ENCODE data around the gene GARIN5A. TPM values are rescaled to one million over a fixed set of nuclear protein-coding genes. Genes with fewer than 3 reads are reported as not detected.
"Not testable (repeated sequence)": the region's sequence is repeated elsewhere in the genome, so short reads cannot be mapped to it uniquely, and the experiment has no call there.

Gene GARIN5A
- polyA plus RNA-seq, 1 of the 3 experiments (the other 2 are of a cell fraction): 1.3 TPM

GRCh38 chr19:50447053-50447452, 29.6 kb downstream of the GARIN5A start (continued):
- TF ChIP-seq SMC3 (IDR thresholded peaks at IDR 0.05; ENCODE audit: low read depth, low read length) (no peak), MXI1 (IDR thresholded peaks at IDR 0.05; ENCODE audit: low read depth, low read length) (no peak), PBX3 (IDR thresholded peaks at IDR 0.05) (no peak), TEAD4 (IDR thresholded peaks at IDR 0.05; ENCODE audit: borderline replicate concordance, insufficient read depth) (no peak), MEF2A (IDR thresholded peaks at IDR 0.05; ENCODE audit: borderline replicate concordance, low read depth) (no peak), JUND (IDR thresholded peaks at IDR 0.05) (no peak), RAD21 (IDR thresholded peaks at IDR 0.05; ENCODE audit: low read length) (no peak), TAF1 (IDR thresholded peaks at IDR 0.05; ENCODE audit: borderline replicate concordance, low read depth, low read length) (no peak)
- TF ChIP-seq, protein P1, sequence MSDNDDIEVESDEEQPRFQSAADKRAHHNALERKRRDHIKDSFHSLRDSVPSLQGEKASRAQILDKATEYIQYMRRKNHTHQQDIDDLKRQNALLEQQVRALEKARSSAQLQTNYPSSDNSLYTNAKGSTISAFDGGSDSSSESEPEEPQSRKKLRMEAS (IDR thresholded peaks at IDR 0.05; ENCODE audit: low read depth): no peak
- TF ChIP-seq, protein P2, sequence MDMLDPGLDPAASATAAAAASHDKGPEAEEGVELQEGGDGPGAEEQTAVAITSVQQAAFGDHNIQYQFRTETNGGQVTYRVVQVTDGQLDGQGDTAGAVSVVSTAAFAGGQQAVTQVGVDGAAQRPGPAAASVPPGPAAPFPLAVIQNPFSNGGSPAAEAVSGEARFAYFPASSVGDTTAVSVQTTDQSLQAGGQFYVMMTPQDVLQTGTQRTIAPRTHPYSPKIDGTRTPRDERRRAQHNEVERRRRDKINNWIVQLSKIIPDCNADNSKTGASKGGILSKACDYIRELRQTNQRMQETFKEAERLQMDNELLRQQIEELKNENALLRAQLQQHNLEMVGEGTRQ (IDR thresholded peaks at IDR 0.05; ENCODE audit: borderline replicate concordance, low read depth, low read length): no peak

DNA sequence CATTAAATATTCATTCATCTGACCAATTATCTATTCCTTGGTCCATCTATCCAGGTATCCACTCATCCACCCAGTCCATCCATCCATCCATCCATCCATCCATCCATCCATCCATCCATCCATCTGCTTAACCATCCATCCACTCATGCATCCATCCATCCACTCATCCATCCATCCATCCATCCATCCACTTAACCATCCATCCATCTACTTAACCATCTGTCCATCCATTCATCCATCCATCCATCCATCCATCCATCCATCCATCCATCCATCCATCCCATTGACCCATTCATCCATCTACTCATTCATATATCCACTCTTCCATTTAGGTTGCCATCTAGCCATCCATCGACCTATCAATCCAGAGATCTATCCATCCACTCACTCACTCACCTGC, 32.6 kb downstream of the GARIN5A start:
- ChIA-PET POLR2A (interaction anchor here (1.5 kb wide), 1 partner anchor 16 kb away, joined by 3 read pairs; no protein-coding TSS in a partner anchor), CTCF (interaction anchor here (1.1 kb wide), 1 partner anchor 16 kb away, joined by 4 read pairs; no protein-coding TSS in a partner anchor)

DNA sequence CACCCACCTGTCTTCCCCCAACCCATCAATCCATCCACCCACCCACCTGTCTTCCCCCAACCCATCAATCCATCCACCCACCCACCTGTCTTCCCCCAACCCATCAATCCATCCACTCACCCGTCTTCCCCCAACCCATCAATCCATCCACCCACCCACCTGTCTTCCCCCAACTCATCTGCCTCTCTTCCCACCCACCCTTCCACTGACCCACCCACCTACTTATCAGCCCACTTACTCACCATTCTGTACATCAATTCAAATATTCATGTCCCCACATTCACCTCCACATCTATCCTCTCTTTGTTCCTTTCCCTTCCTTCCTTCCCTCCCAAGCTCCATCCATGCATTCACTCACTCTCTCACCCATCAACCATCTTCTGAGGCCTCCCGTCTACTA, 37.5 kb downstream of the GARIN5A start:
- POLR2A ChIA-PET; DNase-seq; H3K9me2 ChIP-seq; H3F3A ChIP-seq (replicated peaks; ENCODE audit: insufficient read depth); H4K20me1 ChIP-seq (ENCODE audit: insufficient read depth); H3K9me3 ChIP-seq; H3K4me2 ChIP-seq; H3K9ac ChIP-seq; H3K4me3 ChIP-seq (ENCODE audit: low read depth in 2 of 2, low read length in 1 of 2); H3K27ac ChIP-seq (ENCODE audit: low read depth in 2 of 2, low read length in 1 of 2); H3K79me2 ChIP-seq (ENCODE audit: insufficient read depth); H3K4me1 ChIP-seq (ENCODE audit: control insufficient read depth in 1 of 2, insufficient read depth in 2 of 2, low read depth in 1 of 2, low read length in 1 of 2); H2AFZ ChIP-seq (ENCODE audit: low read depth); H3K36me3 ChIP-seq (replicated peaks in 1 of 2; ENCODE audit: control insufficient read depth in 1 of 2, insufficient read depth in 2 of 2, low read length in 1 of 2): not testable (repeated sequence)
- WGBS (ENCODE audit: low lambda C conversion rate): 14% methylated on average over 2 of the region's 2 CpGs
- peaks cover 24% of the 10 kb centered on the region for H3K27me3 ChIP-seq (ENCODE audit: insufficient read depth)
- CTCF ChIA-PET: interaction anchor here (1.1 kb wide), 1 partner anchor 169 kb away, joined by 3 read pairs; no protein-coding TSS in a partner anchor

More for the DNA sequence above, 32.6 kb downstream of the GARIN5A start:
- no peaks in the 10 kb centered on the region for H3K4me1 ChIP-seq (ENCODE audit: control insufficient read depth in 1 of 2, insufficient read depth in 2 of 2, low read depth in 1 of 2, low read length in 1 of 2)
- no peaks in the 10 kb centered on the region for H3K9me2 ChIP-seq
- no peak overlapping the region for H3K4me3 ChIP-seq (ENCODE audit: low read depth in 2 of 2, low read length in 1 of 2)
- H4K20me1 ChIP-seq (ENCODE audit: insufficient read depth): no peaks in the 10 kb centered on the region
- peaks cover 6% of the 10 kb centered on the region; the same call in 1 of the 2 replicates for H3K27me3 ChIP-seq (ENCODE audit: insufficient read depth)
- no peak overlapping the region for H2AFZ ChIP-seq (ENCODE audit: low read depth)
- no peaks in the 10 kb centered on the region for H3K36me3 ChIP-seq (replicated peaks in 1 of 2; ENCODE audit: control insufficient read depth in 1 of 2, insufficient read depth in 2 of 2, low read length in 1 of 2)
- H3K4me2 ChIP-seq: no peak overlapping the region
- WGBS (ENCODE audit: low lambda C conversion rate): 2% methylated on average over 1 of the region's 1 CpG
- no peak overlapping the region for H3K9ac ChIP-seq
- H3K79me2 ChIP-seq (ENCODE audit: insufficient read depth): no peaks in the 10 kb centered on the region
- H3K27ac ChIP-seq (ENCODE audit: low read depth in 2 of 2, low read length in 1 of 2): no peak overlapping the region
- H3K9me3 ChIP-seq: no peaks in the 10 kb centered on the region
- no peak for DNase-seq
- H3F3A ChIP-seq (replicated peaks; ENCODE audit: insufficient read depth): no peaks in the 10 kb centered on the region
- TF ChIP-seq NRF1 (IDR thresholded peaks at IDR 0.05; ENCODE audit: low read depth, low read length): no peak
- TF ChIP-seq RCOR1 (IDR thresholded peaks at IDR 0.05; ENCODE audit: low read length): no peak
- TF ChIP-seq, protein P3, sequence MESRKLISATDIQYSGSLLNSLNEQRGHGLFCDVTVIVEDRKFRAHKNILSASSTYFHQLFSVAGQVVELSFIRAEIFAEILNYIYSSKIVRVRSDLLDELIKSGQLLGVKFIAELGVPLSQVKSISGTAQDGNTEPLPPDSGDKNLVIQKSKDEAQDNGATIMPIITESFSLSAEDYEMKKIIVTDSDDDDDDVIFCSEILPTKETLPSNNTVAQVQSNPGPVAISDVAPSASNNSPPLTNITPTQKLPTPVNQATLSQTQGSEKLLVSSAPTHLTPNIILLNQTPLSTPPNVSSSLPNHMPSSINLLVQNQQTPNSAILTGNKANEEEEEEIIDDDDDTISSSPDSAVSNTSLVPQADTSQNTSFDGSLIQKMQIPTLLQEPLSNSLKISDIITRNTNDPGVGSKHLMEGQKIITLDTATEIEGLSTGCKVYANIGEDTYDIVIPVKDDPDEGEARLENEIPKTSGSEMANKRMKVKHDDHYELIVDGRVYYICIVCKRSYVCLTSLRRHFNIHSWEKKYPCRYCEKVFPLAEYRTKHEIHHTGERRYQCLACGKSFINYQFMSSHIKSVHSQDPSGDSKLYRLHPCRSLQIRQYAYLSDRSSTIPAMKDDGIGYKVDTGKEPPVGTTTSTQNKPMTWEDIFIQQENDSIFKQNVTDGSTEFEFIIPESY (IDR thresholded peaks at IDR 0.05; ENCODE audit: borderline replicate concordance, low read depth): no peak
- no peak for TF ChIP-seq GATA2 (CRISPR knock-in tag; IDR thresholded peaks at IDR 0.05)
- TF ChIP-seq FOSL2 (IDR thresholded peaks at IDR 0.05; ENCODE audit: borderline replicate concordance, low read depth): no peak

Data from SK-N-SH (cell line).